C4-2B (cell line): ENCODE data around the gene P2RY2.

Source experiments
- H3K27ac ChIP-seq: fragments of 450-650 bp; 2 replicates; pipeline ENCODE4 v1.5.1; 2017
- ZFX ChIP-seq: fragments of 450-650 bp; IDR thresholded peaks from 2 replicates; pipeline ENCODE4 v1.6.1; 2017
- TF ChIP-seq, protein P1 (sequence below): fragments of 450-650 bp; conservative IDR thresholded peaks from 2 replicates; pipeline ENCODE4 v1.5.1; 2017; ENCODE audit warnings: mild to moderate bottlenecking

The P2RY2 gene

GRCh38 chr11:73249853-73250783 is 32.0 kb downstream of the P2RY2 start:
- TF ChIP-seq, protein P1, sequence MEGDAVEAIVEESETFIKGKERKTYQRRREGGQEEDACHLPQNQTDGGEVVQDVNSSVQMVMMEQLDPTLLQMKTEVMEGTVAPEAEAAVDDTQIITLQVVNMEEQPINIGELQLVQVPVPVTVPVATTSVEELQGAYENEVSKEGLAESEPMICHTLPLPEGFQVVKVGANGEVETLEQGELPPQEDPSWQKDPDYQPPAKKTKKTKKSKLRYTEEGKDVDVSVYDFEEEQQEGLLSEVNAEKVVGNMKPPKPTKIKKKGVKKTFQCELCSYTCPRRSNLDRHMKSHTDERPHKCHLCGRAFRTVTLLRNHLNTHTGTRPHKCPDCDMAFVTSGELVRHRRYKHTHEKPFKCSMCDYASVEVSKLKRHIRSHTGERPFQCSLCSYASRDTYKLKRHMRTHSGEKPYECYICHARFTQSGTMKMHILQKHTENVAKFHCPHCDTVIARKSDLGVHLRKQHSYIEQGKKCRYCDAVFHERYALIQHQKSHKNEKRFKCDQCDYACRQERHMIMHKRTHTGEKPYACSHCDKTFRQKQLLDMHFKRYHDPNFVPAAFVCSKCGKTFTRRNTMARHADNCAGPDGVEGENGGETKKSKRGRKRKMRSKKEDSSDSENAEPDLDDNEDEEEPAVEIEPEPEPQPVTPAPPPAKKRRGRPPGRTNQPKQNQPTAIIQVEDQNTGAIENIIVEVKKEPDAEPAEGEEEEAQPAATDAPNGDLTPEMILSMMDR = no peak
- TF ChIP-seq ZFX = no peak
- no peak overlapping the region for H3K27ac ChIP-seq

DNA sequence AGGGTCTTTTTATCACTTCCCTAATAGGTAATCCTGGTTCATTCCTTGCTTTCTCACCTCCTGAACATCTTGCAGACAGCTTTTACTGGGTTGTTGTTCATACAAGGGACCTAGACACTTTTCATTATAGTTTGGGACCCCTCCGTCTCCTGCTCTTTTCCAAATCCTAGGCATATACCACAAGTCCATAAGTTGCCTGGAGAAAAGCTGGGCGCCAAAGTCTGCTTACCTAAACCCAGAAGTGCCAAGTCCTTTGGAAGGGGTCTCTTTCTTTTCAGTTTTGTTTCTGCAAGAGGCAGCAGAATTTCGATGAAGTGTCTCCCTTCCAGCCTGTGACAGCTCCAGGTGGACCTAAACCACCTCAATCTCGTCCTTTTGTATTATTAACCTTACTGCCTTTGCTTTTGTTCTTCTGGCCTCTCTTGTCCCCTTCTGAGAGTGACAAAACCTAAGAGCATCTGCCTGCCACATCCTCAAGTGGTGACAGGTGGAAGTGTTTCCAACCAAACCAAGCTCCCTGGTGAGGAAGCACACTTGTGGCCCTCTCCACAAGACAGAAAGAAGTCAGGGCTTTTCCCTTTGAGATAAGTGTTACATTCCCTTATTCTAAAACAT is 34.6 kb downstream of the P2RY2 start:
- H3K27ac ChIP-seq = no peak overlapping the region
- no peak for TF ChIP-seq ZFX
- TF ChIP-seq, protein P1 = no peak; the same call in 1 of the 2 replicates

DNA sequence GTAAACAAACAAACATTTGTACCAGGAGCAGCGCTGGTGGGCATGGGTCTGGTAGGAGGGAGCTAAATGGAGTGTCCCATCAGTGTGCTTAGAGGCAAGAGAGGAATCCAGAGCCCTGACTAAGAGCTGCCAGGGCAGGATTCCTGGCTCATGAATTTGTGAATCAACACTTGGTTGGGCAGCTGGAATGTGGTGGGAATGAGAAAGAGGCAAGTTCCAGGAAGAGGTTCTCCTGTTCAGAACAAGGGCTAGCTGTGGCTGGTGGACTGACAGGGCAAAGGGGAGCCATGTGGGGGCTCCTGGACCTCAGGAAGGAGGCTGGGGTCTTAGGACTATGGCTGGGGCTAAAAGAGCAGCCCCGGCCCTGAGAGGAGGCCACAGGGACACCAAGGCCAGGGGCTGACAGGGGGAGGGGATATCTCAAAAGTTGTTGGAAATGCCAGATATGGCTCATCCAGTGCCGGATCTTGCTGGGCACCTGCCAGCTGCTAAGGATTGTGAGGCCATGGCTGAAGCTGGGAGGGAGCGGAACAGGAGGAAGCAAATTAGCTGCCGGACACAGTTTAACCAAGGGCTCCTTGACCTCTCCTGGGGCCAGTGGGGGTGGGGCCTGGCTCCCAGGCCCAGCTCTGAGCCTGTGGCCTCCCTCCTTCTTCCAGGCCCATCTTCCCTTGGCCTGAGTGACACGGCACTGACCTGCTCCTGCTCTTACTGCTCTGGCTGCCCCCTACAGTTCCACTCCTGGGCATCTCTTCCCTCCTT is 39.4 kb downstream of the P2RY2 start:
- TF ChIP-seq ZFX = no peak
- TF ChIP-seq, protein P1 = no peak
- H3K27ac ChIP-seq = no peak overlapping the region

GRCh38 chr11:73258104-73259035 is 40.3 kb downstream of the P2RY2 start:
- TF ChIP-seq, protein P1 = no peak
- TF ChIP-seq ZFX = no peak
- H3K27ac ChIP-seq = no peak overlapping the region

- no peak overlapping the region for H3K27ac ChIP-seq
- TF ChIP-seq, protein P1 = no peak
- TF ChIP-seq ZFX = no peak
These were observed 41.5 kb downstream of the P2RY2 start for GRCh38 chr11:73259406-73260126.

DNA sequence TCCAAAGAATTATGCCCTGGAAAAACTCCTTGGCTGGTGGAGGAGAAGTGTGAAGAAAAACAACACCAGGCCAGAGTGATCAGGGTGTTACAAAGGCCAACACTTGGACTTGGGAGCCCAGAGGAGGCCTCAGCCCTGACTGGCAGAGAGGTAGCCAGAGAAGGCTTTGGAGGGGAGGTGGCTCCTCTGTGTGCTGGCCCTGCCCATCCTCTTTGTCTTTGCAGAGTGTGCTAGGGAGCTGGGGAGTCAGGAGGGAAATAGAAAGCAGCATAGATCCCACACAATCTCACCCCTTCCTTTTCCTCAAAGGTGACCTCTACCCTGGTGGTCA is 42.0 kb downstream of the P2RY2 start:
- TF ChIP-seq ZFX = no peak
- TF ChIP-seq, protein P1 = no peak
- H3K27ac ChIP-seq = no peak overlapping the region
